ENCODE data around the gene DNALI1.
"Not testable (repeated sequence)": the region's sequence is repeated elsewhere in the genome, so short reads cannot be mapped to it uniquely, and the experiment has no call there.

Gene DNALI1

DNA sequence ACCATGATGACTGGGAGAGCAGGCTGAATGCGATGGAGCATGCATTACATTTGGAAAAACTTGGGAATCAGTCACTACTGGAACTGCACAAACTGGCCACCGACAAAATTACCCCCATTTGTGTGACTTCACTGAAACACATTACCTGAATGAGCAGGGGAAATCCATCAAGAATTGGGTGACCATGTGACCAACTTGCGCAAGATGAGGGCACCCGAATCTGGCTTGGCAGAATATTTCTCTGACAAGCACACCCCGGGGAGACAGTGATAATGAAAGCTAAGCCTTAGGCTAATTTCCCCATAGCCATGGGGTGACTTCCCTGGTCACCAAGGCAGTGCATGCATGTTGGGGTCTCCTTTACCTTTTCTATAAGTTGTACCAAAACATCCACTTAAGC, 11.7 kb upstream of the DNALI1 start:
- TF ChIP-seq, protein P1, sequence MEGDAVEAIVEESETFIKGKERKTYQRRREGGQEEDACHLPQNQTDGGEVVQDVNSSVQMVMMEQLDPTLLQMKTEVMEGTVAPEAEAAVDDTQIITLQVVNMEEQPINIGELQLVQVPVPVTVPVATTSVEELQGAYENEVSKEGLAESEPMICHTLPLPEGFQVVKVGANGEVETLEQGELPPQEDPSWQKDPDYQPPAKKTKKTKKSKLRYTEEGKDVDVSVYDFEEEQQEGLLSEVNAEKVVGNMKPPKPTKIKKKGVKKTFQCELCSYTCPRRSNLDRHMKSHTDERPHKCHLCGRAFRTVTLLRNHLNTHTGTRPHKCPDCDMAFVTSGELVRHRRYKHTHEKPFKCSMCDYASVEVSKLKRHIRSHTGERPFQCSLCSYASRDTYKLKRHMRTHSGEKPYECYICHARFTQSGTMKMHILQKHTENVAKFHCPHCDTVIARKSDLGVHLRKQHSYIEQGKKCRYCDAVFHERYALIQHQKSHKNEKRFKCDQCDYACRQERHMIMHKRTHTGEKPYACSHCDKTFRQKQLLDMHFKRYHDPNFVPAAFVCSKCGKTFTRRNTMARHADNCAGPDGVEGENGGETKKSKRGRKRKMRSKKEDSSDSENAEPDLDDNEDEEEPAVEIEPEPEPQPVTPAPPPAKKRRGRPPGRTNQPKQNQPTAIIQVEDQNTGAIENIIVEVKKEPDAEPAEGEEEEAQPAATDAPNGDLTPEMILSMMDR (IDR thresholded peaks at IDR 0.05; ENCODE audit: insufficient read depth, missing control alignments), result no peak
- FAIRE-seq, result no peak

DNA sequence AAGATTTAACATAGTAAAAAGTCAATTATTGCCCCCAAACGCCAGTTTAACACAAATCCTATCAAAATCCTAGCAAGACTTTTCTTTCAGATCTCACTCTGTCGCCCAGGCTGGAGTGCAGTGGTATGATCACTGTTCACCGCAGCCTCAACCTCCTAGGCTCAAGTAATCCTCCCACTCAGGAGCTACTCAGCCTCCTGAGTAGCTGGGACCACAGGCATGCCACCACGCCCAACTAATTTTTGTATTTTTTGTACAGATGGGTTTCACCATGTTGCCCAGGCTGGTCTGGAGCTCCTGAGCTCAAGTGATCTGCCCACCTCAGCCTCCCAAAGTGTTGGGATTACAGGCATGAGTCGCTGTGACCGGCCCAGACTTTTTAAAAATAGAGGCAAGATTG, 7.4 kb upstream of the DNALI1 start:
- TF ChIP-seq, protein P1 (IDR thresholded peaks at IDR 0.05; ENCODE audit: insufficient read depth, missing control alignments), result no peak
- DNase-seq (ENCODE audit: insufficient read length, low spot score) (no peak), FAIRE-seq (no peak)

More for the DNA sequence above, 11.7 kb upstream of the DNALI1 start:
- DNase-seq (ENCODE audit: insufficient read length, low spot score), result no peak

DNA sequence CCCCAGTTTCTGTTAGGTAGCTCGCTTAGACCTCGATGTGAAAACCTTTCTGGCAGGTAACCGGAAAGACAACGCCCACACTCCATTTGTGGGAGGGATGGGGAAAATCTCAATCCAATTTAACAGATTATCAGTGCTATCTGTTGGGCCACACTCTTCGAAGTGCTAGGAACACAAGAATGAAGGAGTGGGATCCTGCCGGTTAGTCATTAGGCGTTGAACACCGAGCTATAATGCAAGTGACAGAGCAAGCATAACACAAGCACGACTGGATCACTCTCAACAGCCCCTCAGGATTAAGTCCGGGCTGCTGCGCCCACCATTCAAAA, 3.2 kb upstream of the DNALI1 start:
- TF ChIP-seq, protein P1 (IDR thresholded peaks at IDR 0.05; ENCODE audit: insufficient read depth, missing control alignments), result no peak
- no peak for DNase-seq (ENCODE audit: insufficient read length, low spot score)

DNA sequence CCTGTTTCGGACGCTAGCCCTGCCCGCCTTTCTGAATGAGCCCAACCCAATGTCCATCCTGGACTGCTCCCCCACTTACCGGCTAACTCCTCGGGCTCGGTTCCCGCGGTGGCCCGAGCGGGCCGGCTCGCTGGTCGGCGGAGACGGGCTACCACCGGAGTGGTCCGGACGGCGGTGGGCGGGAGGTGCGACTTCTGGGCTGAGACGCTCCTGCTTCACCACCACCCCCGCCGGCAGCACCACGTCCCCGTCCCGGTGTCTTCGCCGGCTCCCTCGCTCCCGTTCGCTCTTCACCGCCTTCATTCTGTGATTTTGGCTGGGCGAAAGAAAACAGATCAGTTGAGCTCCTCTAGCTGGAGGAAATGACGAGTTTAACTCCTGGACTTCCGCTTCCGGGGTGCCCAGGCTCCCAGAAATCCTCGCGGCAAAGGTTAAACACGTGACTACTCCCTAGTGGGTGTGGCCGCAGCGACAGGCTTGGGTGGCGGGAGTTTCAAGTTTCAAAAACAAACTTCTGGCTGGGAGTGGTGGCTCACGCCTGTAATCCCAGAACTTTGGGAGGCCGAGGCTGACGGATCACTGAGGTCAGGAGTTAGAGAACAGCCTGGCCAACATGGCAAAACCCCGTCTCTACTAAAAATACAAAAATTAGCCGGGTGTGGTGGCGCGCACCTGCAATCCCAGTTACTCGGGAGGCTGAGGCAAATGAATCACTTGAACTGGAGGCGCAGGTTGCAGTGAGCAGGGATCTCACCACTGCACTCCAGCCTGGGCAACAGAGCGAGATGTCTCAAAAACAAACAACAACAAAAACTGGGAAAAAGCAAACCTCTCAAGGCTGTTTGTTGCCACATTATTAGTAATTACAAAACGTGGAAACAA, 2.6 kb upstream of the DNALI1 start, which contains the start of gene SNIP1:
Gene SNIP1 (minus strand): TSS at position 367 of the 882 bp plus-strand sequence. CDS start 64 bp downstream, at position 303.
- no peak for FAIRE-seq
- TF ChIP-seq, protein P1 (IDR thresholded peaks at IDR 0.05; ENCODE audit: insufficient read depth, missing control alignments), result no peak
- peak; percentile 89 for DNase-seq (ENCODE audit: insufficient read length, low spot score)

More for the DNA sequence above, 3.2 kb upstream of the DNALI1 start:
- no peak for FAIRE-seq

DNA sequence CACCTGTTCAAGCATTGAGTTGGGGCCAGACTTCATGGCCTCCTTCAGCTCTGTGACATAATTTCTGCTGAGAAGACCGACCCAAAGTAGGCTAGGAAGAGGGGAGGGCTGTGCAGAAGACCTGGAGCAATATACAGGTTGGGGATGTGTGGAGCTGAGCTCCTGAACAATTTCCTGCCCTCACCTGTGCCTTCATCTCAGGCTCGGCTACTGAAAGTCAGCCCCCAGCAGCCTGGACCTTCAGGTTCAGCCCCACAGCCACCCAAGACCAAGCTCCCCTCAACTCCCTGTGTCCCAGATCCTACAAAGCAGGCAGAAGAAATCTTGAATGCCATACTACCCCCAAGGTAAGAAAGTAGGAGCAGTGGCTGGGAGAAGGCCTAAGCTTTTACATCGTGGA, 662 bp downstream of the DNALI1 start:
- no peak for FAIRE-seq
- TF ChIP-seq, protein P1 (IDR thresholded peaks at IDR 0.05; ENCODE audit: insufficient read depth, missing control alignments), result no peak
- no peak for DNase-seq (ENCODE audit: insufficient read length, low spot score)

DNA sequence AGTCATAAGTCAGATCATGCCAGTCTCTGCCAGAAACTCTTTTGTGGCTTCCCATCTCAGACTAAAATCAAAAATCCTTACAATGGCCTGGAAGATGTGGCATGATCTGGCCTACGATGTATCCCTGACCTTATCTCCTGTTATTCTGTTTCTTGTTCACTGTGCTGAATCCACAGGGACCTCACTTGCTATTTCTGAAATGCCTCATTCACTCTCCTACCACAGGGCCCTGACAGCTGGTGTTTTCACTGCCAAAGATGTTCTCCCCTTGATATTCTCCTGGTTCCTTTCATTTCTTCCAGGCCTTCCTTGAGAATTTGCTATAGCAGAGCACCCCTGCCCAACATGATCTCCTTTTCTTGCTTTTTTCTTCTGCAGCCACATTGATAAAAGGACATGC, 1.7 kb downstream of the DNALI1 start:
- FAIRE-seq (no peak), DNase-seq (ENCODE audit: insufficient read length, low spot score) (no peak)
- TF ChIP-seq, protein P1 (IDR thresholded peaks at IDR 0.05; ENCODE audit: insufficient read depth, missing control alignments), result no peak

DNA sequence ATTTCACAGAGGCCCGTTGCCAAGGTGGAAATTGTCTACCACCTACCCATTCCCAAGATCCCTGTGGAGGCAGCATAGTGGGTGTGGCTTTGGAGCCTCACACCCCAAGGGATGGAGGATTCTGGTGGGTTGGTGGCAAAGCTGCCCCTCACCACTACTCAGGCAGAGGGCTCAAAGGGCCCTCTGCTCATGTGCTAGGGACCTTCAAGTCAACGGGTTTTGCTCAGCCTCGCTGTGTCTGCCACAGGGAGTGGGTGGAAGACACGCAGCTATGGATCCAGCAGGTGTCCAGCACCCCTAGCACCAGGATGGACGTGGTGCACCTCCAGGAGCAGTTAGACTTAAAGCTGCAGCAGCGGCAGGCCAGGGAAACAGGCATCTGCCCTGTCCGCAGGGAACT, 2.3 kb downstream of the DNALI1 start:
- DNase-seq (ENCODE audit: insufficient read length, low spot score) (no peak), FAIRE-seq (no peak)
- TF ChIP-seq, protein P1 (IDR thresholded peaks at IDR 0.05; ENCODE audit: insufficient read depth, missing control alignments), result no peak

DNA sequence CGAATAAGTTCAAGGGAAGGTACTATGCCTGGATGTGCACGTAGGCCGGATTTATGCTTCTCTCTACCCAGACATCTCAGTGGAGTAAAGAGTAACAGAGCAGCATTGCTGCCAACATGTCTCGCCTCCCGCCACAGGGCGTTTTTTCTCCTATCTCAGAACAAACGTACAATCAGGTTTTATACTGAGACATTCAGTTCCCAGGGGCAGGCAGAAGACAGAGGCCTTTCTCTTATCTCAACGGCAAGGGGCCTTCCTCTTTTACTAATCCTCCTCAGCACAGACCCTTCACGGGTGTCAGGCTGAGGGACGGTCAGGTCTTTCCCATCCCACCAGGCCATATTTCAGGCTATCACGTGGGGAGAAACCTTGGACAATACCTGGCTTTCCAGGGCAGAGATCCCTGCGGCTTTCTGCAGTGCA, 3.2 kb downstream of the DNALI1 start:
- not testable (repeated sequence) for FAIRE-seq; DNase-seq (ENCODE audit: insufficient read length, low spot score)

All from D721Med (cell line).